ENCODE measurements around the gene RNF144A. TPM values are rescaled to one million over a fixed set of nuclear protein-coding genes. Genes with fewer than 3 reads are reported as not detected.

The RNF144A gene
- total RNA-seq, result 2.2 and 20.3 TPM in 2 replicates

GRCh38 chr2:6917071-6917760 lies at the start of gene RNF144A:
Gene RNF144A (plus strand): TSS chr2:6917412. CDS start chr2:6996927, 79,515 bp downstream.

GRCh38 chr2:6877402-6878304 lies 39.6 kb upstream of the RNF144A start, which contains the start of gene RSAD2:
Gene RSAD2 (plus strand): TSS chr2:6877777. CDS start chr2:6877801, 24 bp downstream.

Other genes starting within 250 kb of the RNF144A start
- gene CMPK2, start 51.5 kb upstream of the RNF144A start, total RNA-seq, result under 0.01 and 2.6 TPM in 2 replicates
- not detected in 2 replicates for gene RSAD2, start 39.6 kb upstream of the RNF144A start, total RNA-seq

Measured in pericardium fibroblast (primary cell).